ENCODE results near the gene COL6A2.
"Not testable (repeated sequence)": the region's sequence is repeated elsewhere in the genome, so short reads cannot be mapped to it uniquely, and the experiment has no call there.

Gene COL6A2

GRCh38 chr21:46171996-46172862 is 74.3 kb downstream of the COL6A2 start:
- DNase-seq (ENCODE audit: low read depth in 2 of 2), result no peak

DNA sequence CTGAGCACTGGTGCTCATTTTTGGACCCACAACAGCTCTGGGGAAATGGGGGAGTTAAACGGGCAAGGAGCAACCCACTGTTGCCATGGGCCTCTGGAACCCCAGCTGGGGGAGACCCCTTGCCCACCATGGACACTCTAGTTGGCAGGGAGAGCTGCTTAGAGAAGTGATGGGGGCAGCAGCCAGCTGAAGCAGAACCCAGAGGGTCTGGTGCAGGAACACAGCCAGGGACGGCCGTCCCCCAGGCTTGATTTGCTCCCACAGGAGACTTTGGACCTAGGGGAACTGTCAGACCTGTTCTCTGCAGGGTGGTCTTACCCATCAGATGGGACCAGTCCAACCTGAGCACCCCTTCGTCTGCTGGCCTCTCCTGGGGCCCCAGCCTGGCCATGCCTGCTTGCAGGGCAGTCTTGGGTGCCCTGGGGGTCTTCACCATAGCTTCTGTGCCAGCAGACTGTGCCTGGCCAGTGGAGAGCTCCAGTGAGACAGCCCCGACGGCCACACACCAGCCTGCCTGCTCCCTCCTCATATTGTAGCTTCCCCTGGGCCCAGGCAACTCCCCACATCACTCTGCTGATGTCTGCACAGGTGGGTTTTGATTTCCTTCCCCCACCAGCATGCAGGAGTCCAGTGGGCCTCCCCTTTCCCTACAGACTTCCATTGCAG is 75.1 kb downstream of the COL6A2 start:
- DNase-seq (ENCODE audit: low read depth in 2 of 2), result no peak

DNA sequence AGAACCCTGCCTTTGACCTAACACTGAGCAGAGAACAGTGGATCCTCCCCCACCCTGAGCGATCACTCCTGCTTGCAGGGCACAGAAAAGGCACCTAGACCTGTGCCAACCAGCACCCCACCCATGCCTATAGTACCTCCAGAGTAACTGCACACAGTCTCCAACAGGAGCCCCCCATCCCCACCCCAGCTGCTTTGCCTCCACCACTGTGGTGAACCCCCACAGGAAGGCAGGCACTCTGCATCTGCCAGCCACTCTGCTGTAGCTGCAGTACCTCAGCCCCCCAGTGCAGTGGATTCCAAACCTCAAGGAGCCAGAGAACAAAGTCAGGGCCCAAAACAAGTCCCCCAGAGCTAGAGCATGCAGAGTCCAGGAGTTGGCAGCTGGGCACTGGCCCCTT is 75.7 kb downstream of the COL6A2 start:
- no peak for DNase-seq (ENCODE audit: low read depth in 2 of 2)

- DNase-seq (ENCODE audit: low read depth in 2 of 2), result not testable (repeated sequence)
These were observed 78.7 kb downstream of the COL6A2 start for GRCh38 chr21:46176443-46177129.

GRCh38 chr21:46178961-46179360 is 81.0 kb downstream of the COL6A2 start:
- DNase-seq (ENCODE audit: low read depth in 2 of 2), result no peak
